Fibroblast of villous mesenchyme (primary cell): ENCODE data around the gene UGT8. TPM values are rescaled to one million over a fixed set of nuclear protein-coding genes. Genes with fewer than 3 reads are reported as not detected.

Experiments
- DNase-seq: peaks from one replicate; pipeline ENCODE4 v3.0.0-alpha.2; 2010; ENCODE audit warnings: low read depth
- H3K4me3 ChIP-seq: 2 replicates; pipeline ENCODE4 v1.5.1; 2011; ENCODE audit warnings: low read depth, mild to moderate bottlenecking, low read length
- CTCF ChIP-seq: IDR thresholded peaks from 2 replicates; pipeline ENCODE4 v1.5.1; 2012; ENCODE audit warnings: low read depth, mild to moderate bottlenecking, low read length; ENCODE audit not compliant: insufficient read depth
- total RNA-seq: library from RNA; depleted of rRNA; stranded (reverse); fragments of >200 nt; gene quantifications from 2 replicates; pipeline ENCODE4 v1.2.3, GENCODE V29; 2012

UGT8 gene, protein sequence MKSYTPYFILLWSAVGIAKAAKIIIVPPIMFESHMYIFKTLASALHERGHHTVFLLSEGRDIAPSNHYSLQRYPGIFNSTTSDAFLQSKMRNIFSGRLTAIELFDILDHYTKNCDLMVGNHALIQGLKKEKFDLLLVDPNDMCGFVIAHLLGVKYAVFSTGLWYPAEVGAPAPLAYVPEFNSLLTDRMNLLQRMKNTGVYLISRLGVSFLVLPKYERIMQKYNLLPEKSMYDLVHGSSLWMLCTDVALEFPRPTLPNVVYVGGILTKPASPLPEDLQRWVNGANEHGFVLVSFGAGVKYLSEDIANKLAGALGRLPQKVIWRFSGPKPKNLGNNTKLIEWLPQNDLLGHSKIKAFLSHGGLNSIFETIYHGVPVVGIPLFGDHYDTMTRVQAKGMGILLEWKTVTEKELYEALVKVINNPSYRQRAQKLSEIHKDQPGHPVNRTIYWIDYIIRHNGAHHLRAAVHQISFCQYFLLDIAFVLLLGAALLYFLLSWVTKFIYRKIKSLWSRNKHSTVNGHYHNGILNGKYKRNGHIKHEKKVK
- 0.32 and 0.86 TPM in 2 replicates for total RNA-seq

DNA sequence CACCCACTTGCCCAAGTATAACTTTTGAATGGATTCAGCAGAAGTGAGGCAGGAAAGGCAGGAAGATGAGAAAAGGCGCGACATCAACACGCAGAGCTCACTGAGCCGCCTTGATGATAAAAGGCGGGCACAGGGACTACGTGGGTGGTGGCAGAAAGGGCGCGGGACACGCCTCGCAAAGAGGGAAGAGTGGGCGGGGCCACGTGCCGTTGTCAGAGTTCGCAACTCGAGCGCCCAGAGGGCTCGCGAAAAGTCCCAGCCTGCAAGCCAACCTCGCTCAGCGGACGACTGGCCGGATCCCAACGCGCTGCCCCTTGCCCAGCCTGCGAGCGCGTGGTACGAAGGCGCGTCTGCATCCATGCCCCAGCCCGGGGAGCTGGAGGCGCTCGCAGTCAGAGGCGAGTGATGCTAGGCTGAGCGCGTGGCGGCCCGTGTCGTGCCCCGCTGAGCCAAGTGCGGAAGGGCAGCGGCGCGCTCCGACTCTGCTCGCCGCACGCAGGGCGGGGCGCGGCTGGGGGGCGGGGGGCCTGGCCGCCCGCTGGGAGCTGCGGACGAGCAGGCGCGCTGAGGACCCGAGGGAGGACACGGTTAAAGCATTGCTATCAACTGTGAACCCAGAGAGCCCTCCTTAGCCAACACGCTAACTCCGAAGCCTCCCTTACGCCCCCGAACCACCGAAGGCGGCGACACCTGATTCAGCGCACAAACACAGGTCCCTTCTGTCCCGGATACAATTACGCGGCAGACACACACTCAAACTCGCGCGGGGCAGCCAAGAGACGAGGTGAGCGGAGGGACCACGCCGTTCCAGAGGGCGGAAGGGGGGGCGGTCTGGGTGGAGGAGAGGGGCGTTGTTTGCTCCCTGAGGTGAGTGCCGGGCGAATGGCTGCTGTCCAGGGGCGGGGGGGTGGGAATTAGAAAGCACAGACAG, at the start of gene UGT8:
UGT8 (plus strand) TSS at position 617 of the 931 bp plus-strand sequence. CDS start 24,074 bp downstream, outside the sequence.
- no peak for TF ChIP-seq CTCF
- no peak for DNase-seq
- H3K4me3 ChIP-seq, result peak within 1 kb of the TSS; percentile 35

DNA sequence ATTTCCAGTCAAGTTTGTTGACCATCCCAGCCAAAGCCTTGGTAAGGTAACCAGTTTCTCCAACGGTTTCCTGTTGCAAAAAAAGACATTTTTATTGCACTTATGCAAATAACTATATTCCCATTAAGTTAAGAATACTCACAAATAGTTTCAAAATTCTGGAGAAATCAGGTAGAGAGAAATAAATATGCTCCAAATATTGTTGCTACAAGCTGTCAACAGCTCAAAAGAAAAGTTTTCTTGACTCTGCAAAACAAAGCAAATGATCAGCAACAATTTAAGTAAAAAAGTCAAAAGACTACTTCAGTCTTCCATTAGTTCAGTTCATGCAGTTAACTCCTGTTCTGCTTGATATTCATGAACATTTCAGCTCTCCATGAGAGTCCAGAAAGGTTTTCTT, 49.0 kb upstream of the UGT8 start:
- TF ChIP-seq CTCF, result no peak
- DNase-seq, result no peak
- H3K4me3 ChIP-seq, result no peak overlapping the region

DNA sequence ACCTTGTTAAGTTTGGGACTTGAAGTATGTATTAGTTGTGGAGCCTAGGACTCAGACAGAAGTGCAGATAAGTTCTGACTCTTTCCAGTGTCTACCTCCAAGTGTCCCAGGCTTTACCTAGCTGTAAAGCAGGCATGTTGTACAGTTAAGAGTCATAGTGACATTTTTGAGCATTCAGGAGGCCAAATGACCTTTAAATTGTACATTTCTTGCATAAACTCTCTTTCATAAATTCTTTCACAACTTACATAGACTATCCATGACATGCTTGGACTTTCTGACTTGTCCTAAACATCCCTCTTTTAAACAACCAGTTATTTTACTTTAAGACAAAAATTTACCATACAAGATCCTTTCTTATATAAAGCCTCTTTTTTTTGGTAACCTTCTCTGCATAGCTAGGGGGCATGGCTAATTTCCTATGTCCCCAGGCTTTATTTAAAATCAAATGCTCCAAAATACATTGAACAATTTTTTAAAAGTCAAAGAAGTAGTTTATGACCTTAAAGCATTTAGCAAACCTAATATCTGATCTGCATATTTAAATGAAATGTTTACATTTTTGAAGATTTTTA, 40.1 kb upstream of the UGT8 start:
- TF ChIP-seq CTCF, result no peak
- no peak for DNase-seq
- H3K4me3 ChIP-seq, result no peak overlapping the region

GRCh38 chr4:114561590-114561989, 37.0 kb upstream of the UGT8 start:
- no peak for DNase-seq
- no peak overlapping the region for H3K4me3 ChIP-seq
- TF ChIP-seq CTCF, result no peak

- TF ChIP-seq CTCF, result no peak
- H3K4me3 ChIP-seq, result no peak overlapping the region
- DNase-seq, result no peak
These were observed 36.3 kb upstream of the UGT8 start for GRCh38 chr4:114562176-114562904.
